PFSK-1 (cell line): ENCODE results near the gene CBX7.

Experiments
- FOXP2 ChIP-seq: optimal IDR thresholded peaks from 2 replicates; pipeline ENCODE3; 2011; ENCODE audit warnings: borderline replicate concordance, control low read depth, inconsistent platforms; ENCODE audit not compliant: insufficient read depth; ENCODE audit errors: extremely low read length, extremely low read depth
- POLR2AphosphoS5 ChIP-seq: IDR thresholded peaks from 2 replicates; pipeline ENCODE4 v1.6.1; 2012; ENCODE audit warnings: low read depth, mild to moderate bottlenecking, control low read depth, low read length, moderate library complexity
- SIN3A ChIP-seq: IDR thresholded peaks from 2 replicates; pipeline ENCODE4 v1.6.1; 2012; ENCODE audit warnings: mild to moderate bottlenecking, low read length, moderate library complexity, borderline replicate concordance; ENCODE audit not compliant: insufficient read depth
- TAF1 ChIP-seq: IDR thresholded peaks from 2 replicates; pipeline ENCODE4 v1.6.1; 2012; ENCODE audit warnings: low read length, control low read depth, borderline replicate concordance; ENCODE audit not compliant: insufficient read depth
- TF ChIP-seq, protein P1 (sequence below), 2 experiments: IDR thresholded peaks; 2 replicates each; pipeline versions ENCODE4 v1.6.1 to v1.8.0; 2011 to 2012; ENCODE audit warnings: low read depth in 2 of 2, low read length in 2 of 2, control low read depth in 1 of 2, inconsistent platforms in 1 of 2, mild to moderate bottlenecking in 1 of 2, moderate library complexity in 1 of 2; ENCODE audit not compliant: insufficient read depth in 1 of 2

DNA sequence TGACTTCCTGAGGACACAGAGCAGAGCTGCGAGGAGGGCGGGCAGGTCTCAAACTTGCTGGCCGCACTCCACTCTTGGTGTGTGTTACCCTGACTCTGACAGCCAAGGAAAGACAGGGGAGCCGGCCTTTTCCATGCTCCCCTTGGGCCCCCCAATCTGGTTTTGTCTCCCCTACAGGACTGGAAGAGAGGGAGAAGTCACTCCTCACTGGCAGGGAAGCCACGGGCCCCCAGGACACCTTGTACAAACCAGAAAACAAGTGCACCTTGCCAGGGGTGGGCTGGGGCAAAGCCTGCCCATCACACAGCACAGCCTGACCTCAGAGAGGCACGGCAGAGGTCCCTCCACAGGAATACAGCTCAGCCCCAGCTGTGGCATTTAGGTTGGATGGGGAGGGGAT lies 20.2 kb downstream of the CBX7 start:
- TF ChIP-seq POLR2AphosphoS5, result no peak
- no peak for TF ChIP-seq TAF1
- no peak for TF ChIP-seq SIN3A
- TF ChIP-seq, protein P1, sequence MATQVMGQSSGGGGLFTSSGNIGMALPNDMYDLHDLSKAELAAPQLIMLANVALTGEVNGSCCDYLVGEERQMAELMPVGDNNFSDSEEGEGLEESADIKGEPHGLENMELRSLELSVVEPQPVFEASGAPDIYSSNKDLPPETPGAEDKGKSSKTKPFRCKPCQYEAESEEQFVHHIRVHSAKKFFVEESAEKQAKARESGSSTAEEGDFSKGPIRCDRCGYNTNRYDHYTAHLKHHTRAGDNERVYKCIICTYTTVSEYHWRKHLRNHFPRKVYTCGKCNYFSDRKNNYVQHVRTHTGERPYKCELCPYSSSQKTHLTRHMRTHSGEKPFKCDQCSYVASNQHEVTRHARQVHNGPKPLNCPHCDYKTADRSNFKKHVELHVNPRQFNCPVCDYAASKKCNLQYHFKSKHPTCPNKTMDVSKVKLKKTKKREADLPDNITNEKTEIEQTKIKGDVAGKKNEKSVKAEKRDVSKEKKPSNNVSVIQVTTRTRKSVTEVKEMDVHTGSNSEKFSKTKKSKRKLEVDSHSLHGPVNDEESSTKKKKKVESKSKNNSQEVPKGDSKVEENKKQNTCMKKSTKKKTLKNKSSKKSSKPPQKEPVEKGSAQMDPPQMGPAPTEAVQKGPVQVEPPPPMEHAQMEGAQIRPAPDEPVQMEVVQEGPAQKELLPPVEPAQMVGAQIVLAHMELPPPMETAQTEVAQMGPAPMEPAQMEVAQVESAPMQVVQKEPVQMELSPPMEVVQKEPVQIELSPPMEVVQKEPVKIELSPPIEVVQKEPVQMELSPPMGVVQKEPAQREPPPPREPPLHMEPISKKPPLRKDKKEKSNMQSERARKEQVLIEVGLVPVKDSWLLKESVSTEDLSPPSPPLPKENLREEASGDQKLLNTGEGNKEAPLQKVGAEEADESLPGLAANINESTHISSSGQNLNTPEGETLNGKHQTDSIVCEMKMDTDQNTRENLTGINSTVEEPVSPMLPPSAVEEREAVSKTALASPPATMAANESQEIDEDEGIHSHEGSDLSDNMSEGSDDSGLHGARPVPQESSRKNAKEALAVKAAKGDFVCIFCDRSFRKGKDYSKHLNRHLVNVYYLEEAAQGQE (IDR thresholded peaks at IDR 0.05; ENCODE audit: insufficient read depth in 1 of 2, low read depth in 2 of 2, low read length in 2 of 2), result no peak
- TF ChIP-seq FOXP2, result no peak
